Amniotic epithelial cell (primary cell): ENCODE measurements around the gene FOCAD.

Experiments used
- DNase-seq: peaks from one replicate; pipeline ENCODE4 v3.0.0-alpha.2; 2010; ENCODE audit warnings: low read depth

FOCAD gene

GRCh38 chr9:20873240-20873865 lies 189.3 kb downstream of the FOCAD start:
- no peak for DNase-seq

DNA sequence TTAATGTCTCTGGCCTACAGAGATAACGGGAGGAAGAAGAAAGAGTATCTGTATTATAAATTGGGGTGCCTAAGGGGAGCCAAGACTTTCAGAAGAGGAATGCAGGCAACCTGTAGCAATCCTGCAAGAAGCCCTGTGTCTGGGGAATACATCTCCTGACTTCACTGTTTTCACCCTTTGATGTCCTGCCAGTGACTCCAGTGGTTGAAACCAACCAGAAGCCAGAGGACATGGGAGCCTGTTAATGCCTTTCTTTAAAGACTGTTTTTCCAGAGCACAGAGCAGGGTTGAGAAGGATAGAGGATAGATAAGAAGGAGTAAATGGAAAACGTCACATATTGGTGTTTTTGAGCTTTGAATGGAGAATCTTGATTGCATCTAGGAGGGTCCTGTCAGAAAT lies 196.2 kb downstream of the FOCAD start:
- no peak for DNase-seq

- DNase-seq: no peak
These were observed 196.6 kb downstream of the FOCAD start for GRCh38 chr9:20880675-20881074.

GRCh38 chr9:20884985-20885593 lies 201.0 kb downstream of the FOCAD start:
- peak; percentile 58 for DNase-seq

GRCh38 chr9:20898885-20899554 lies 215.0 kb downstream of the FOCAD start:
- peak; percentile 29 for DNase-seq

- no peak for DNase-seq
These were observed 219.2 kb downstream of the FOCAD start for GRCh38 chr9:20903212-20903611.

GRCh38 chr9:20904995-20905394 lies 220.9 kb downstream of the FOCAD start:
- no peak for DNase-seq

- DNase-seq: peak; percentile 40
These were observed 222.3 kb downstream of the FOCAD start for GRCh38 chr9:20906326-20906725.

- DNase-seq: no peak
These were observed 224.4 kb downstream of the FOCAD start for GRCh38 chr9:20908461-20908860.

- no peak for DNase-seq
These were observed 230.5 kb downstream of the FOCAD start for GRCh38 chr9:20914556-20914955.

- DNase-seq: no peak
These were observed 237.3 kb downstream of the FOCAD start for GRCh38 chr9:20921362-20921761.

GRCh38 chr9:20925256-20926045 lies 241.4 kb downstream of the FOCAD start:
- no peak for DNase-seq

DNA sequence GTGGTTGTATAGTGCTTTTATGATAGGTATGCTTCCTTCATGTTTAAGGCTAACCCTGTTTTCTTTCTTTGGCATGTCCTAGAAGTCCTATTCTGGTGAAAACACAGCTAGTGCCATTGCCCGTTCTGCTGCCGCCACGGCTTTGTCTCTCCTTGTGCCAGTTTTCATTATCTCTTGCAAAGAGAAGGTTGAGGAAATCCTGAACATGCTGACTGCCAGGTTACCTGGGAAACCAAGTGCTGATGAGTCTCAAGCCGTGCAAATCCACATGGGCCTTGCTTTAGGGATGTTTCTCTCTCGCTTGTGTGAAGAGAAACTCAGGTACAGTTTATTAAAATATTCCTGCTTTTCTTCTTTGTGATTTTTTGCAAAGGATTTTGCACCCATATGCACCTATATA lies 245.2 kb downstream of the FOCAD start:
- DNase-seq: no peak

GRCh38 chr9:20930836-20931235 lies 246.8 kb downstream of the FOCAD start:
- DNase-seq: no peak

DNA sequence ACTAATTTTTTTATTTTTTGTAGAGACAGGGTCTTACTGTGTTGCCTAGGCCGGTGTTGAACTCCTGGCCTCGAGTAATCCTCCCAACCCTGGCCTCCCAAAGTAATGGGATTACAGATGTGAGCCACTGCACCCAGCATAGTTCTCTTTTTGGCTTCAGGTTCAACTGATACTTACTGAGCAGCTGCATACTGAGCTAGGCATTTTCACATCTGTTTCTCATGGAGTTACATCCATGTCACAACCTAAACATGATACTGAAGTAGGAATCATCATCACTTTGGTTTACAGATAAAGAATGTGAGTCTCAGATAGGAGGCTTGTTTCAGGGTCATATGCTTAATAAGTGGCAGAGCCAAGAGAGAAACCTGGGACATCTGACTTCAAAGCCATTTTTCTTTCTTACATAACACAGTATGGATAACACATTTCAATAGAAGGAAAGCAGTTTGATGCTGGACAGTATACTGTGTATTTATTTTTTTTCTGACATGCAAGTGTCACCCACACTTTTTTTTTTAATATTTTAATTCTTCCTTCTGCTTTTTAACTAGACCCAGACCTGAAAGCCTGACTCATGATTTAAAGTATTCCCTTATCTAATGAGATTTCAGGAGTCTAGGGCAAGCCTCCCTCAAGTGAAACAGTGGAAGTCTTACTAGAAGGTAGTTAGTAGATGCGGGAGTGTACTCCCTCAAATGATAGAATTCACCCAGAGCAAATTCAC lies 256.6 kb downstream of the FOCAD start:
- peak; percentile 7 for DNase-seq

DNA sequence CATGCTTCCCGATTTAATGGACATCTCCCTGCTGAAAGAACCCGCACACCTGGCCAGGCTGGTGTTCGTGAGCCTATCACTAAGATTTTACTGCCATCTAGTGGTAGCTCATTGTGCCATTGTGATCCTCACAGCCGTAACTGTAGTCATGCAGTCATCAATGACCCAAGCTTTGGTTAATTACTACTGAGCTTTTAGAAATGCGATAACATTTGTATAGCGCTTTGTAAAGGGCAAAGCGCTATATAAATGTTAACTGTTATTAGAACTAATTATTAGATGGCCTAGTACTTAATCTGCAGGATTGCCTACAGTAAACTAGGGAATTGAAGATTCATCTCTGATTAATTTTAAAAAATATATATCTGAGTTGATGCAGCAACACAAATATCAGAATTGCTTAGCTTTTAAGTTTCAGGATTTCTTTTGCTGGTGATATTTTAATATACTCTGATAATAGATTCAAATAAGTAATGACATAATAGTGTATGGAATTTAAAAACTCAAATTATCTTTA lies 257.2 kb downstream of the FOCAD start:
- DNase-seq: peak; percentile 51

DNA sequence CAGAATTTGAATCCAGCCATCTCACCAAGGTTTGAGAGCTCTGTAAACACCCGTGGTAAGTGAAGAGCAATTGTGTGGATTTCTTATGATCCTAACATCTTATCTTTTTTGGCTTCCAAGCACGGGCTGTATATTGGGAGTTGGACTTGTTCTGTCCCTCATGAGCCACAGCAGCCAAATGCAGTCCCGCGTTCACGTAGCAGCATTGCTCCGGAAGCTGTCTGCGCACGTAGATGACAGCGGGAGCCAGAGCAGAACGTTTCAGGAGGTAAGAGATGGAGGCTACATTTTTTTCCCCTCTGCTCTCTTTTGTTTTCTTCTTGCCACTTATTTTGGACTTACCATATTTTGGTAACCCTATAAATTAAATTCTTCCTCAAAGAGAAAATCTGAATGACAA lies 260.4 kb downstream of the FOCAD start:
- no peak for DNase-seq

GRCh38 chr9:20945269-20945668 lies 261.2 kb downstream of the FOCAD start:
- DNase-seq: no peak

DNA sequence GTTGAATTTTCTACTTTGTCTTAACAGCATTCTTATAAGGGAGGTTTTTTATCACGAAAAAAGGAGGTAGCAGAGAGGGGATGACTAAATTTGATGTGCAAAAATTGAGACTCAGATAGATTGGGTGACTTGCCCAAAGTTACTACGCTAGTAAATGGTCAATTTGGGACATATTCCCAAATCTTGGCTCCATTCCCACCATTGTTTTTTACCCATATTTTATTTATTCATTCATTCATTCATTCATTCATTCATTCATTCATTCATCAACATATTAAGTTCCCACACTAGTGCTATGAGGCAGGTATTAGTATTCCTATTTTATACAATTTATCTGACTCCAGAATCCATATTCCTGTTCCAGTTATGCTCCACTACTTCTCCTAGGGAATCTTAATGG lies 261.8 kb downstream of the FOCAD start:
- no peak for DNase-seq

GRCh38 chr9:20948703-20949102 lies 264.6 kb downstream of the FOCAD start:
- no peak for DNase-seq

DNA sequence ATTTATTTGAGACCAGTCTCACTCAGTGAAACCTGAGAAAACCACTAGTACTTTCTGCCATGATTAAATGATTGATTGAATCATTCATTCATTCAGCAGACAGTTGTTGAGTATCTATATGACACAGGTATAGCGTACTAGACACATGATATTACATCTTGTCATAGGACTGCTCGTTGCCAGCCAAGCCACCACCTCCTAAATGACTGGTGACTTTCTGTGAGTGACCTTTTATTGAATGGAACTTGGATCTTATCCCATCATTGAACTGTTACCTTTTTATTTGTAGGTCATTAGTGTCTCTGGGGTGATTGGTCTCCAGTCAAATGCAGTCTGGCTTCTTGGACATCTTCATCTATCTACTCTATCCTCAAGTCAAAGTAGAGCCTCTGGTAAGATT lies 266.6 kb downstream of the FOCAD start:
- no peak for DNase-seq
